Measurements from ENCODE around the gene PRR20G.

DNA sequence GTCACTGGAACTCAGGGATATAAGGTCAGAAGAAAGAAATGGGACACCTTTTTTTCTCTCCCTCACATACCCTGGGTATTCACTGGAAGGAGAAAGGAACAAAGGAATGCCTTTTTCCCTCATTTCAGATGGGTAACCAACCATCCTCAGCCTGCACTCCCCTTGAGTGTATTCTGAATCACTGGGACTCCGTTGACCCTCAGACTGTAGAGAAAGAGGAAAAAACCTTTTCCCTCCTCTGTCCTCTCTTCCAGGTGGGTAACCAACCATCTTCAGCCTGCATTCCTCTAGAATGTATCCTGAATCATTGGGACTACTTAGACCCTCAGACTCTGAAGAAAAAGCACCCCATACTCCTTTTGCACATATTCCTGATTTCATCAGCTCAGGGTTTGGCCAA lies 11.4 kb downstream of the PRR20G start:
- no peak for TF ChIP-seq POLR2A (IDR thresholded peaks at IDR 0.05)
- TF ChIP-seq, protein P1, sequence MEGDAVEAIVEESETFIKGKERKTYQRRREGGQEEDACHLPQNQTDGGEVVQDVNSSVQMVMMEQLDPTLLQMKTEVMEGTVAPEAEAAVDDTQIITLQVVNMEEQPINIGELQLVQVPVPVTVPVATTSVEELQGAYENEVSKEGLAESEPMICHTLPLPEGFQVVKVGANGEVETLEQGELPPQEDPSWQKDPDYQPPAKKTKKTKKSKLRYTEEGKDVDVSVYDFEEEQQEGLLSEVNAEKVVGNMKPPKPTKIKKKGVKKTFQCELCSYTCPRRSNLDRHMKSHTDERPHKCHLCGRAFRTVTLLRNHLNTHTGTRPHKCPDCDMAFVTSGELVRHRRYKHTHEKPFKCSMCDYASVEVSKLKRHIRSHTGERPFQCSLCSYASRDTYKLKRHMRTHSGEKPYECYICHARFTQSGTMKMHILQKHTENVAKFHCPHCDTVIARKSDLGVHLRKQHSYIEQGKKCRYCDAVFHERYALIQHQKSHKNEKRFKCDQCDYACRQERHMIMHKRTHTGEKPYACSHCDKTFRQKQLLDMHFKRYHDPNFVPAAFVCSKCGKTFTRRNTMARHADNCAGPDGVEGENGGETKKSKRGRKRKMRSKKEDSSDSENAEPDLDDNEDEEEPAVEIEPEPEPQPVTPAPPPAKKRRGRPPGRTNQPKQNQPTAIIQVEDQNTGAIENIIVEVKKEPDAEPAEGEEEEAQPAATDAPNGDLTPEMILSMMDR (IDR thresholded peaks at IDR 0.05) = no peak
- no peak for TF ChIP-seq POLR2AphosphoS5 (IDR thresholded peaks at IDR 0.05; ENCODE audit: insufficient read depth in 1 of 2, low read depth in 1 of 2)

Measured in vagina (tissue), 2 donors.